ENCODE measurements around the gene NDUFB10. TPM values are rescaled to one million over a fixed set of nuclear protein-coding genes. Genes with fewer than 3 reads are reported as not detected.
A peak's percentile ranks its signal among the peaks of the same experiment; 100 is the strongest.

Gene NDUFB10
- total RNA-seq = 100 to 1,000 TPM; 131 to 138 TPM

DNA sequence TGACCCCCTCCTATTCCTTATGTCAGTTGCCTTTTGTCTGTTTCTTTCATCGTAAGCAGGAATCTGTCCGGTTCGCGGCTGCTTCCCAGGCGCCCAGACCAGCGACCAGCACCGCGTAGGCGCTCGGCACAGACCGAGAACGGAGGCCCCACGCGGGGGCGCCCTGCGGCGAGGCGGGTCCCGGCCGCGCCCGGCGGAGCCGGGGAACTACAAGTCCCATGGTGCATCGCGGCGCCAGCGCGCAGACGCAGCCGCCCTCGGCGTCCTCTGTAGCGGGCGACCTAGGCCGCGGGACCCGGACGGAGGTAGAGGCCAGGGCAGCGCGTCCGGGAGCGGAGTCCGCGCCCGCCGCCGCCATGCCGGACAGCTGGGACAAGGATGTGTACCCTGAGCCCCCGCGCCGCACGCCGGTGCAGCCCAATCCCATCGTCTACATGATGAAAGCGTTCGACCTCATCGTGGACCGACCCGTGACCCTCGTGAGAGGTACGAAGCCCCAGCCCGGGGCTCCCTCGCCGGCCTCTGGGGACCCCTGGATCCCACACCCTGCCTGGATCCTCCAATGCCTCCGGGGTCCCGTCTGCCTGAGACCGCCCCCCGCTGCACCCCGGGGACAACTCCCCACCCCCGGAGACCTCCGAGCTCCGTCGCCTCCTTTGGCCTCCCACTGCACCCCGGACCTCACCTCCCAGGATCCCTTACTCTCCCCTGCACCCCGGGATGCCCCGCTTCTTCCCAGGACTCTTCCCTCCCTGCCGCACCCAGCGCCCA, at the start of gene NDUFB10:
Gene NDUFB10, plus strand, starts transcription at position 270 of the 771 bp plus-strand sequence. Its CDS starts 87 bp downstream, at position 357.
- ChIA-PET CTCF (interaction anchor here (1.2 to 1.7 kb wide), 2 partner anchors 181 kb away, joined by 3 to 9 read pairs; no protein-coding TSS in a partner anchor), POLR2A (interaction anchor here (0.9 to 9.7 kb wide), 4 partner anchors 8 to 196 kb away, joined by 3 to 149 read pairs (median 26); partner anchors contain the start of genes GFER, NOXO1, TBL3 and TRAF7)
- Mint-ChIP-seq H3K4me3 (peak within 1 kb of the TSS; percentile 84), H3K4me1 (peaks cover 43% of the 10 kb centered on the region), H3K27me3 (peaks cover 2% of the 10 kb centered on the region), H3K27ac (peak within 1 kb of the TSS; percentile 95), H3K36me3 (ENCODE audit: low read depth) (peaks cover 39% of the 10 kb centered on the region), H3K9me3 (no peaks in the 10 kb centered on the region)
- DNase-seq = peak; percentile 93

DNA sequence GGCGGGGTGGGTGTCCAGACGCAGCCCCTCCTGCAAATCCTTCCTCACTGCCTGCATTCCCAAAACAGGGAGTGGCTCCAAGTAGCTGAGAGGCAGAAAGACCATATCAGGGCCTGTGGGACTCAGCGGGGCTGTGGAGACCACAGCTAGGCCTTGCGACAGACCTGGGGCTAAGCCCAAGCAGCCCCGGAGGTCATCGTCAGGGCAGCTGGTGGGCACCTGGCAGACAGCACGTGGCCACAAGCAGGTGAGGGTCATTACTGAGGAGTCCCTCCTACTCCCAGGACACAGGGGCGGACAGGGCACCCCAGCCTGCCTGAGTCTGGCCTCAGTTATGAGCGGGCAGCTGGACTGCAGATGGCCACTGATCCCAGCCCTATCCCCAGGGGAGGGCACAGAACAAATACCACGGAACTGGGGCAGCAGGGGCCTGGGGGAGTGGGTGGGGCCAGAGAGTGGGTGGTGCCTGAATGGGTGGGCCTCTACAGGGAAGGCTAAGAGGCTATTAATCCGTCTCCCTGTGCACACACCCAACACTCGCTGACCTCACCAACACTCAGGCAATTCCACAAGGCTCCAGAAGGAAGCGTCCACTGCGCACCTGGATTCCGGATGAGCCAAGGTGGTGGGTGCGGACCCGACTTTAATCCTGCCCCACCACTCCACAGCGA, 49.6 kb upstream of the NDUFB10 start:
- Mint-ChIP-seq H3K36me3 (ENCODE audit: low read depth) (no peaks in the 10 kb centered on the region), H3K9me3 (no peaks in the 10 kb centered on the region), H3K4me1 (no peaks in the 10 kb centered on the region), H3K27me3 (peaks cover 6% of the 10 kb centered on the region), H3K4me3 (no peak overlapping the region), H3K27ac (no peak overlapping the region)
- no peak for DNase-seq
- ChIA-PET CTCF (no interaction called here), POLR2A (no interaction called here)

DNA sequence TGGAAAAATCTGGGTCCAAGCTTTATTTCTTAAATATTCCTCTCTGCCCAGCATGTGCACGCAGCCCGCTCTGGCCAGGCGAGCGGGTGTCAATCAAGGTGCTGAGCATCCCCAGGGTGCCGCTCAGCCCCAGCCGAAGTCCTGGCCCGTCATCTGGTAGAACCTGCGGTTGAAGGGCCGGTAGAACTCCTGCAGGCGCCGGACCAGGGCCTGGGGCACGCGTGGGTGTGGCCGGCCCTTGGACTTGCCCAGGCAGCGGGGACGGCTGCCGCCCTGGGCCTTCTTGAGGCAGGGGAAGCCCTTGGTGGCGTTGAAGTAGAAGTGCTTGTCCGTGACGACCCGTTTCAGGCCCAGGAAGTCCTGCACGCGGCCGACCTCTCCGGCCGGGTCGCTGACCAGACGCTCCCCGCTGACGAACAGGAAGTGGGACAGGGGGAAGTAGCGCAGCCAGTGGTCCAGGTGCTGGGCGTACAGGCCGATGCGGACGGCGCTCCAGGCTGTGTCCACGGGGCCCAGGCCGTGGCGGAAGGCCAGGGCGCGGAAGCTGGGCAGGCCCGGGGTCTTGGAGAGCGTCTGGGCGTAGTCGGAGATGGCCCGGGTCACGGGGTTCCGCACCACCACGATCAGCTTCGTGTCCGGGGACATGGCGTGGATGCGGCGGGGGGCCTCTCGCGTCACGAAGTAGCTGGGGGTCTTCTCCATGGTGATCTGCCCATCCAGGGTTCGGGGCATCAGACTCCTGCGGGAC, 47.7 kb upstream of the NDUFB10 start:
- Mint-ChIP-seq H3K4me3 (no peak overlapping the region), H3K36me3 (ENCODE audit: low read depth) (no peaks in the 10 kb centered on the region), H3K27me3 (peaks cover 21% of the 10 kb centered on the region), H3K27ac (no peak overlapping the region), H3K9me3 (no peaks in the 10 kb centered on the region), H3K4me1 (no peaks in the 10 kb centered on the region)
- CTCF ChIA-PET = no interaction called here
- no peak for DNase-seq
- POLR2A ChIA-PET = no interaction called here

DNA sequence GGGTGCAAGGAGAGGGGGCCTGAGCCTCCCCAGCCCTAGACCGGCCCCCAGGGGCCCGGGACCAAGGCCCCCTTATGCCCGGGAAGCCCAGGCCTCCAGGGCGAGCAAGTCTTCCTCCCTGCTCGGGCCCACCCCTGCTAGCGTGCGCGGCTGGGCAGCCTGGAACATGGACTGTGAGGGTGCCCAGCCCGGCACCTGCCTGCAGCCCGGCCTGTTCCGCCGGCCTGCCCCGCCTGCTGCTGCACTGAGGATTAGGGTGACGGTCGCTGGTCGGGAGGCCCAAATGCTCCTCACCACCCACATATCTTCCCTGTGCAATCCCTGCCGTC, 47.2 kb upstream of the NDUFB10 start:
- Mint-ChIP-seq H3K36me3 (ENCODE audit: low read depth) (no peaks in the 10 kb centered on the region), H3K9me3 (no peaks in the 10 kb centered on the region), H3K27me3 (peaks cover 26% of the 10 kb centered on the region), H3K27ac (no peak overlapping the region), H3K4me3 (no peak overlapping the region), H3K4me1 (no peaks in the 10 kb centered on the region)
- DNase-seq = no peak
- ChIA-PET POLR2A (no interaction called here), CTCF (no interaction called here)

DNA sequence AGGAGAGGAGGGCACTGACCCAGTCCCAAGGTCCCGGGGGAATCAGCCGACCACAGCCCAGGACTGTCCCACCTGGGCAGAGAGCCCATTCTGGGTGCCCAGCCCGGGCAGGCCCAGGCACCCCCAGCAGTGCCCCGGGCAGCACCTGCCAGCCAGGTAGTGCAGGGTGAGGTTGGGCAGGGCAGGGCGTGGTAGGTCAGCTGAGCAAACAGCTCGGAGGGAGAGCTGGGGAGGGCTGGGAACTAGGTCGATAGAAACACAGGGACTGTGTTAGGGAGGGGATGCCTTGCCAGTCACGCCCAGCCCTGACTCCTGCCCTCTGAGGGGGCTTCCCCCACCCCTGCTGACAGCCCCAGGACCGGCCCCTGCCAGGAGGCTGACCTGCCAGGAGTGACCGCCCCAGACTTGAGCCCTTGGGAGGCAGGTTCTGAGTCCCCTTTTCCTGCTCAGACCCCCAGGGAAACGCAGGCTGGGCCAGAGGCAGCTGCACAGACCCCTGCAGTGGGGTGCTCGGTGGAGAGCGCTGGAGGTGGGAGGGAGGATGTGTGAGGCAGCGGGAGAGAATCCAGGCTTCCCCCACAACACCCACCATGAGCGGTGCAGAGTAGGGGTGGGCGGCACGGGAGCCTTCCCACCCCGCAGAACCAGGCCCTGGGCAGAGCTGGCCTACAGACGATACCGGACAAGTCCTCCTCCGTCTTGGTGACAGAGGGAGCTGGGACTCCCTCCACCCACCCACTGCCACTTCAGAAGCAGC, 45.8 kb upstream of the NDUFB10 start:
- Mint-ChIP-seq H3K4me1 (no peaks in the 10 kb centered on the region), H3K4me3 (no peak overlapping the region), H3K27ac (no peak overlapping the region), H3K9me3 (no peaks in the 10 kb centered on the region), H3K27me3 (peaks cover 29% of the 10 kb centered on the region), H3K36me3 (ENCODE audit: low read depth) (no peaks in the 10 kb centered on the region)
- DNase-seq = no peak
- POLR2A ChIA-PET = no interaction called here
- CTCF ChIA-PET = no interaction called here

DNA sequence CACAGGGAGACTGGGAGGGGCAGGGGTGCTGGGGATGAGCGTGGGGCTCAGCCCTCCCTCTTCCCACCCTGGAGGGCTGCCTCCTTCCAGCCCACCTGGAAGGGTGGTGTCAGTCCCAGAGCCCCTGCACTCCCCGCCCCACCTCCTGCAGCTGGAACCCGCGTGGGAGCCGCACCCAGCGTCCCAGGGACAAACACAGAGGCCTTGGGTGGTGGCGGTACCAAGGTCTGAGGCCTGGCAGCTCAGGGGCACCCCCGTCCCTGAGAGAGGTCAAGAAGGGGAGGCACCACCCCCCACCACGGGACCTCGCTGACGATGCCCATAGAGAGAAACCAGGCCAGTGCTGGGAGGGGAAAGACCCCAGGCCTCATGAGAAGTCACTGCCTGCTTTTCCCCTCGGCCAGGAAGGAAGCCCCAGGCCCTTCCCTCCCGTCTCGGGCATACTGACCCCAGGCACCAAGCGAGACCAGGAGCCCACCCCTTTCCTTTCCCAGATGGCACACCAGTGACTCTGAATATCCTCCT, 45.2 kb upstream of the NDUFB10 start:
- ChIA-PET POLR2A (no interaction called here), CTCF (interaction anchor here (0.6 kb wide), 1 partner anchor 86 kb away, joined by 3 read pairs; no protein-coding TSS in a partner anchor)
- no peak overlapping the region for H3K27ac Mint-ChIP-seq
- no peak overlapping the region for H3K4me3 Mint-ChIP-seq
- no peaks in the 10 kb centered on the region for H3K9me3 Mint-ChIP-seq
- no peak for DNase-seq
- H3K36me3 Mint-ChIP-seq (ENCODE audit: low read depth) = no peaks in the 10 kb centered on the region
- H3K4me1 Mint-ChIP-seq = no peaks in the 10 kb centered on the region
- peaks cover 30% of the 10 kb centered on the region for H3K27me3 Mint-ChIP-seq

DNA sequence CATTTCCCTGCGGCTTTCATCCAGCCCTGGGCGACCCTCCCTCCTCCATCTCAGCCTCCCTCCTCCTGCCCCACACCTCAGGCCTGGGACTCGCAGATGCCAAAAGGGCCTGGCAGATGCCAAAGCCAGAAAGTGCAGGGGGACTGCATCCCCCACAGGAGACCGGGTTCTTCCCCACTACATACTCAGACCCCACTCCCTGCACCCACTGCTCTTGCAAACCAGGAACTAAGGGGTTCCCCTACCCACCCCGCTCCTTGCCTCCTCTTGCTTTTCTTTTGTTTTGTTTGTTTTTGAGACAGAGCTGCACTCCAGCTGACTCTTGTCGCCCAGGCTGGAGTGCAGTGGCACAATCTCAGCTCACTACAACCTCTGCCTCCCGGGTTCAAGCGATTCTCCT, 44.4 kb upstream of the NDUFB10 start:
- H3K4me1 Mint-ChIP-seq = no peaks in the 10 kb centered on the region
- no peak overlapping the region for H3K27ac Mint-ChIP-seq
- H3K9me3 Mint-ChIP-seq = no peaks in the 10 kb centered on the region
- no peak overlapping the region for H3K4me3 Mint-ChIP-seq
- H3K27me3 Mint-ChIP-seq = peaks cover 33% of the 10 kb centered on the region
- ChIA-PET CTCF (no interaction called here), POLR2A (no interaction called here)
- no peaks in the 10 kb centered on the region for H3K36me3 Mint-ChIP-seq (ENCODE audit: low read depth)
- no peak for DNase-seq

DNA sequence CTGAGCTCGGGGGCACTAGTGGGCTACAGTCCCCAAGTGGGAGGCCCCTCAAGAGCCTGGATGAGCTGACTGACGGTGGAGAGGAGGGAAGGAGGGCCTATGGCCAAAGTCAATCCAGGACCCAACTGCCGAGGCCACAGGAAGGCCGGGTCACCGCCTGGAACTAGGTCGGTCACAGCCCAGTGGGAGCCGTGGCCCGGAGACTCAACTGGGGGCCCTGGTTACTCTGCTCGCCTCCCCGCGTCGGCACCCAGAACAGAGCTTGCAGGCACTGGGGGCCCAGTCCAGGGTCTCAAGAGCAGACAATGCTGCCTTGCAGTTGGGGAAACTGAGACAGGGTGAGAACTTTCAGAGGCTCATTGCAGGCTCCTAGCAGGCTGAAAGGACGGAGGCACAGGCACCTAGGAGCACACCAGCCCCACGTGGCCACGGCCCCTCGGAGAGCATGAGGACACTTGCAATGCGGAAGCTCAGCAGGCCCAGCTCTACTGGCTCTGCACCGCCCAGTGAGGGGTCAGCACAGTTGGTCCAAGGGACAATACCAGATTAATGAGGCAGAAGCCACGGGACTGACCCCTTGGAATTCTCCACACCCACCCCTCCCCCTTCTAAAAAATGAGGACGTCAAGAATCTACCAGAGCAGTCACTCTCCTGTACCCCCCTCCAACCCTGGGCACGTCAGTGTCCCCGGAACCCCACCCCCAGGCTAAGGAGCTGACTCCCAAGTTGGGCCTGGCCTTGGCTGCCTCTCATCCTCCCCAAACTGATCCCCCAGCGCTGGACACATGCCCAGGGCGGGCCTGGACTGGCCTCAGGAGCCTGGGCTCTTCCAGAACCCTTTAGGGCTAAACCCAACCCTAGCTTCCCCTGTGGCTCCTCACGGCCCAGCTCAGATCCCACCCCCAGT, 43.4 kb upstream of the NDUFB10 start:
- Mint-ChIP-seq H3K9me3 (no peaks in the 10 kb centered on the region), H3K4me3 (no peak overlapping the region), H3K27me3 (peaks cover 40% of the 10 kb centered on the region), H3K36me3 (ENCODE audit: low read depth) (no peaks in the 10 kb centered on the region), H3K4me1 (no peaks in the 10 kb centered on the region), H3K27ac (no peak overlapping the region)
- ChIA-PET POLR2A (interaction anchor here (1.3 kb wide), 1 partner anchor 13 kb away, joined by 3 read pairs; no protein-coding TSS in a partner anchor), CTCF (no interaction called here)
- DNase-seq = no peak

DNA sequence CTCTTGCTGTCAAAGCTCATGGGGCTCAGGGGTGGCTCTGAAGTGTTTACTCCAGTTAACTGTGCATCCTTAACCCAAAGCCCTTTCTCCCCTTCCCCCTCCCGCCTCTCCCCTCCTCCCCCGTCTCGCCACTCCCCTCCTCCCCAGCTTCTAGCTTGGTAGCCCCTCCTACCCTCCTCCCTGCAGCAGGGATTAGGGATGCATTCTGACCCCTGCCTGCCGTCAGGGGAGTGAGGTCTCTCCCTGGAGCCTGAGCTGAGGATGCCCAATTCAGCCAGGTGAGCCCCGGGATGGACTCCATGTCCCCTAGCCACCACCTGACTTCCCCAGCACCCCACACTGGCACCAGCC, 42.7 kb upstream of the NDUFB10 start:
- no peak overlapping the region for H3K27ac Mint-ChIP-seq
- no peaks in the 10 kb centered on the region for H3K4me1 Mint-ChIP-seq
- H3K36me3 Mint-ChIP-seq (ENCODE audit: low read depth) = no peaks in the 10 kb centered on the region
- H3K9me3 Mint-ChIP-seq = no peaks in the 10 kb centered on the region
- peaks cover 46% of the 10 kb centered on the region for H3K27me3 Mint-ChIP-seq
- ChIA-PET CTCF (no interaction called here), POLR2A (interaction anchor here (1.3 kb wide), 1 partner anchor 13 kb away, joined by 3 read pairs; no protein-coding TSS in a partner anchor)
- no peak for DNase-seq
- no peak overlapping the region for H3K4me3 Mint-ChIP-seq

DNA sequence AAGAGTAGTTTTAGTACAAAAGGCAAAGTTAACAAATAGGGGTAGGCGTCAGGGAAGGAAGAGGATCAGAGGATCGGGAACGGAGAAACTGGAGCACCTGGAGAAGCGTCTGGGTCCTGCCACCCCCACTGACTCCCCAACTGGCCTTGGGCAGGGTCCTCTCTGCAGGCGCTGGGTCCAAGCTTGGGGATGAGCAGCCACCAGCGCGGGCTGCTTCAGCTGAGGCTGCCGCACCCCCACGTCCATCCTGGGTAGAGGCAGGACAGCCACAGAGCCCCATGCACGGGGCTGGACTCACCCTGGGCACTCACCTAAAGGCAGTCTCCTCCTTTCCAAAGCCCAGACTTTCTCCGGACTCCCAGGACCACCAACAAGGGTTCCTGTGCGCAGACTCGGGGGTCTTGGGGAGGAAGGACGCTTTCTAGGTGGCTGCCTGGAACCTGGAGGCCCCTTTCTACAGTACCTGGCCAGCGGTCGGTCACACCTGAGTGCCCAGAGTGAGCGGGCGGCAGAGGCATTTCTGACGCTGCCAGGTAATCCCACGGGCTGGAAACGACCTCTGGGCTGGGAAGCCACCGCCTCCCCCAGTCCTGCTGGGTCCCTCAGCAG, 42.2 kb upstream of the NDUFB10 start:
- POLR2A ChIA-PET = interaction anchor here (1.3 kb wide), 1 partner anchor 12 kb away, joined by 3 read pairs; no protein-coding TSS in a partner anchor
- no peak overlapping the region for H3K4me3 Mint-ChIP-seq
- no peaks in the 10 kb centered on the region for H3K9me3 Mint-ChIP-seq
- H3K27ac Mint-ChIP-seq = no peak overlapping the region
- peaks cover 47% of the 10 kb centered on the region for H3K27me3 Mint-ChIP-seq
- no peak for DNase-seq
- no peaks in the 10 kb centered on the region for H3K4me1 Mint-ChIP-seq
- CTCF ChIA-PET = no interaction called here
- no peaks in the 10 kb centered on the region for H3K36me3 Mint-ChIP-seq (ENCODE audit: low read depth)

DNA sequence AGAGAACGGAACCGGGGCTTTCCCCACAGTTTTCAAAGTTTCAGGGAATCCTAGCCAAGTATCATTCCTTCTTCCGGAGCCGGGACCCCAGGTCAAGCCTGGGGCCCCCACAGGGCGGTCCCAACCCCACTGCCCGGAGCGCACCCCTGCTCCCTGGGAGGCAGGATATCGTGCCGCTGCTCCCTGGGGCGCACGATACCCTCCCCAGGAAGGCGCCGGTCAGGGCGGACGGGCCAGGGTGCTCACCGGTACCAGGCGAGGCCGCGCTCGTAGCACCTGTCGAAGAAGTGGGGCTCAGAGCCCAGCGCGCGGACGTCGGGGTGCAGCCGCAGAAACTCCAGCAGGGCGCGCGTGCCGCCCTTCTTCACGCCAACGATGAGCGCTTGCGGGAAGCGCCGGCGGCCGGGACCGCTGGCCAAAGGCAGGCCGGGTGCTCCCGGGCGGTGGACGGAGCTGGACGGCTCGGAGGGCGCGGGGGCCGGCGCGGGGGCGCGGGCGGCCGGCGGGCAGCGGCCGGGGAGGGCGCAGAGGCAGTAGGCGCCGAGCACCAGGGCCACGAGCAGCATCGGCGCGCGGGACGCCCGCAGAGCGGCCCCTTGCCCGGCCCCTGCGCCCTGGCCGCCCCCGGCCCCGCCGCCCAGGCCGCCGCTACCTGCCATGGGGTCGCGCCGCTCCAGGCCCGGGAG, 41.5 kb upstream of the NDUFB10 start:
- no peaks in the 10 kb centered on the region for H3K4me1 Mint-ChIP-seq
- CTCF ChIA-PET = no interaction called here
- no peaks in the 10 kb centered on the region for H3K36me3 Mint-ChIP-seq (ENCODE audit: low read depth)
- H3K4me3 Mint-ChIP-seq = no peak overlapping the region
- peaks cover 52% of the 10 kb centered on the region for H3K27me3 Mint-ChIP-seq
- no peak overlapping the region for H3K27ac Mint-ChIP-seq
- POLR2A ChIA-PET = no interaction called here
- no peaks in the 10 kb centered on the region for H3K9me3 Mint-ChIP-seq
- DNase-seq = no peak

Measured in activated CD4-positive, alpha-beta memory T cell treated with anti-CD3 and anti-CD28 coated beads, Interleukin-2, amount 10 ng/mL, durations not matched to agents 7 days and 5 days (primary cell).